GM18519 (cell line): Measurements from ENCODE around the gene COL4A2.
"Not testable (repeated sequence)": the region's sequence is repeated elsewhere in the genome, so short reads cannot be mapped to it uniquely, and the experiment has no call there.

Source experiments
- ATAC-seq: cut with Tn5 transposase; IDR thresholded peaks from one replicate; pipeline ENCODE4 v1.9.1; 2021; ENCODE audit warnings: mild to moderate bottlenecking, moderate library complexity; ENCODE audit not compliant: unreplicated experiment, low FRiP score

Gene COL4A2

DNA sequence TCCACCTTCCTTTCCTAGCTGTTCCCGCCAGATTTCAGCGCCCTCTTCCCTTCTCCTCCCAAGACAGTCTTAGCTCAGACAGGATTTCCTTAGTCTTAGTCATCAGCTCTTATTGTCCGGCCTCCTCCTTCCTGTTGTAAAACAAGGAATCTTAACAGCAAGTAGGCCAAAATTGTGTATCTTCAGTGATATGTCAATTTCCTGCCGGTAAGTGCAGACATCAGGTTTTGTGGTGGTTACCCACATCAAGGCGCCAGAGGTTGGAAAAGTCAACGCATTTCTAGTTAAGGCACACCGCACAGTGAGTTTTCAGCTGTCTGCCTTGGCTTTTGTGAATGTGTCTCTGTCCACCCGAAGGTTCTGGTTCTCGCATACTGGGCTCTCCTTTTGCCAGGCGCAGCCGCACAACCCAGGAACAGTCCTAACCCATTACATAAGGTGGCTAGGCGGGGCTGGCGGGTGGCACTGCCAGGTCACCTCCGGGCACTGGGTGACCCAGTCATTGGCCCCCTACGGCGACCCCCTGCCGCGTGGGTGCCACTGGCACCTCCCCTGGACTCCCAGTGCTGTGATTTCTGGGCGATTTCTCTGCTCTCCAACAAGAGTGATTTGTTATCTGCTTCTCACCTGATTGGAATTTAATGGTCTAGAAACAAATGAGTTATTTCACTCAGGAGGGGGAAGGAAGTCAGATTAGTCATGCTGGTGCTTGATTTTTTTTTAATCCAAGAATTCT lies 12.9 kb downstream of the COL4A2 start:
- no peak for ATAC-seq

- ATAC-seq = no peak
Observed at GRCh38 chr13:110320645-110321044, 13.6 kb downstream of the COL4A2 start.

GRCh38 chr13:110321573-110321972 lies 14.5 kb downstream of the COL4A2 start:
- not testable (repeated sequence) for ATAC-seq

GRCh38 chr13:110322126-110322827 lies 15.2 kb downstream of the COL4A2 start:
- ATAC-seq = no peak

DNA sequence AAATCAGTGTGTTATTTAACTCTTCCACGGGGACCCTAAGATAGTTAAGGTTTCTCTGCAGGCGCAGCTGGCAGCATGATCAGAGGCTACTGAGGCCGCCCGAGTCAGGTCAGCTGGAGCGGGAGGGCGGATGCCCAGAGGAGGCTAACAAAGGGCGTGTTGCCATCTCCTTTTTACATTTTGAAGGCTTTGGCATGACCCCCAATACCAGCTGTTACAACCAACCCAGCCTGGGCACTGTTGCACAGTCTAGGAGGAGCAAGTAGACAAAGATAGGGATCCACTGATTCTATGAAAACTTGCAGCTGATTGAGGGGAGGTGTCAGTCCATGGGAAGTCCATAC lies 15.7 kb downstream of the COL4A2 start:
- ATAC-seq = no peak

DNA sequence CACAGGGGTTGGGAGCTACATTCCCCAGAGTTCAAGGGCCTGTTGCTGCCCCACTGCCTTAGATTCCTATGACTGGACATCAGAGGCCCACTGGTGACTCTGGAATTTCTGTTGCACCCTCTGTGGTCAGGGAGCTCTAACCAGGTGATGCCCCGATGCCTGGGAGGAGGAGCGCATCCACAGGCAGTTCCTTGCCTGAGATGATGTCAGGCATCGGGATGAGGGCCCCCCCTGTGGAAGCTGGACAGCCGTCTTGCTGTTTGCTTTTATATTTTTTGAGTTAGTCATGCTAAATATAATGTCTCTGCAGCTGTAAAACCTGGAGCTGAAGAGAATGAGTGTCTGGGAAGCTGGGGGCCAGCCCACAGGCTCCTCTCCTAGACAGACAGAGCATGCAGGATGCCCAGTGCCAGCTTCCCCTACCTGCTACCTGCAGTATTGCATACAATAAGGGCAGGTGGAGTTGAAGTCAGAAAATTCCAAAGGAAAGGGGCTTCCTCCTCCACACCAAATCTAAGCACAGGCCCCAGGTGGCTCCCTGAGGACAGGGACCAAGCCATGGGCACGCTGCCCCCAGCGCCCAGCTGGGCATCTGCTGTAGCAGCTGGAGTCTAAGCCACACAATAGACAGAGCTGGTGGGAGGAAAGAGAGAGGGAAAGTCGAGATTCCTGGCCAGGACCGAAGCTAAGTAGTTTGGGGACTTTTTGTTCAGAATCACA lies 16.2 kb downstream of the COL4A2 start:
- no peak for ATAC-seq

DNA sequence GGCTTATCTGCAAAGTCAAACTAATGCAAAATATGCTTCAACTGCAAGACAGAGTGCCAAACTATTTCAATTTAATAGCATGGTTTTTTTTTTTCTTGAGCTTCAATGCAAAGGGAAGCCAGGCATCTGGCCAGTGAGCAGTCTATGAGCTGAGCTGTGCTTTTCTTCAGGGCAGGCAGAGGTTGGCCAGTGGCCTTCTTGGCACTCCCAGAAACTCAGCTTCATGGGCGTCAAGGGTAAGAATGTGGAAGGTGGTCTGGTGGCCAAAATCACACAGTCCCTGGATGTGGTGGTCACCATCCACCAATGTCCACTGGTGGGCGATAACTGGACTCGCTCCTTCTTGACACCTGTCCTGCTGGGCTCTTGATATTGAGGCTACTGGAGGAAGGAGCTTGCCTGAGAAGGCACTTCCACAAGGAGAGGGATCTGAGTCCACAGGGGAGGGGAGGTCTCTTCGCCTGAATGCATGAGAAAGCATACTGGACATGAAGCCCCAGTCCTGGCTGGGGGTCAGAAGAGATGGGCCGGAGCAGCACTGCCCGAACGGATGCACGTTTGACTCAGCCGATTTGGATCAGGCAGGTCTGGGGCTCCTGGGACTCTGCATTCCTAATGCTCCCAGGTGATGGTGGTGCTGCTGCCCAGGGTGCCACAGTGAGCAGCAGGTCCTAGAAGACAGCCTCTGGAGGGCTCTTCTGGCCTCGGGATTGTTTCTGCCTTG lies 17.1 kb downstream of the COL4A2 start:
- no peak for ATAC-seq

GRCh38 chr13:110326263-110326904 lies 19.3 kb downstream of the COL4A2 start:
- no peak for ATAC-seq

DNA sequence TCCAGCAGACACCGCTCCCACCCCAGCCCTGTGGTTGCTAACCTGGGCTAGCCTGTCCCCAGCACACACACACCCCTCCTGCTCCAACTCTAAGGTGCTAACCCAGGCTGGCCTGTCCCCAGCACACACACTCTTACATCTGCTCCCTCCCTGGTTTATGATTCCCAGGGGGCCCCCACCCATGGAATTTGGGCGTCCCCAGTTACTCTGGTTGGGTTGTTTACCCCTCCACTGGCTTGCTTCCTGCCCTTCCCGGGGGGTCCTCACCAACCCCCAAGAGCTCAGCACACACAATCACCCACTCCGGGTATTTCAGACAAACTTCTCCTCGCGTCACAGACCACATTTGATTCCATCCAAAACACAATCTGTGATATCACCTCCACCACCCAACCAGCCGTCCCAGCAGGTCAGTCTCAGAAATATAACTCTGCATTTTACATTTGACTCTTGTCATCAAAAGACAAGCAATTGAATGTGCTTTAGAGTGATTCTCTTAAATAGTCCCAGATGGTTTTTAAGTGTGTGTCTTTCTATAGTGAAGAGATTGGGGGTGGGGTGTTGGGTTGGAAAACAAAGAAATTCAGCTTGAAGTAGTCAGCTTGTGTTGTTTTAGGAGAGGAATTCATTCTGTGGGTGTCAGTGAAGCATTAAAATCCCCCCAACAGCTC lies 20.1 kb downstream of the COL4A2 start:
- ATAC-seq = no peak

DNA sequence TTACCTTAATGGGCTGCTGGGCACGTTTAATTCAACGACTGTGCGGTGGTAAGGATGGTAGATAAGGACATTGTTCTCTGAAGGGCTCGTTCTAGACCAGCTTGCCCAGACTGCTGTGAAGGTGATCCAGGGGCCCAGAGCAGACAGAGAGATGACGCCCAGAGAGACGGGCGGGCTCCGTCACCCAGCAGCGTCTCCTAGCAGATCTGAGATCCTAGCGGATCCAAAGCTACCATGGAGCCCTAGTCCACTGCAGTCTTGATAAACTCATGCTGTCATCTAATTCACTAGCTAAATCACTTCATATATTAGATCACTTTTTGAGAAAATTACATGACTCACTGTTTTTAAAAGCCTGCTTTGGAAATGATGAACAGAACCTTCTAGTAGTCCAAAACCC lies 21.5 kb downstream of the COL4A2 start:
- no peak for ATAC-seq

- no peak for ATAC-seq
Observed at GRCh38 chr13:110329258-110329657, 22.2 kb downstream of the COL4A2 start.

GRCh38 chr13:110329798-110330461 lies 22.8 kb downstream of the COL4A2 start:
- ATAC-seq = no peak

DNA sequence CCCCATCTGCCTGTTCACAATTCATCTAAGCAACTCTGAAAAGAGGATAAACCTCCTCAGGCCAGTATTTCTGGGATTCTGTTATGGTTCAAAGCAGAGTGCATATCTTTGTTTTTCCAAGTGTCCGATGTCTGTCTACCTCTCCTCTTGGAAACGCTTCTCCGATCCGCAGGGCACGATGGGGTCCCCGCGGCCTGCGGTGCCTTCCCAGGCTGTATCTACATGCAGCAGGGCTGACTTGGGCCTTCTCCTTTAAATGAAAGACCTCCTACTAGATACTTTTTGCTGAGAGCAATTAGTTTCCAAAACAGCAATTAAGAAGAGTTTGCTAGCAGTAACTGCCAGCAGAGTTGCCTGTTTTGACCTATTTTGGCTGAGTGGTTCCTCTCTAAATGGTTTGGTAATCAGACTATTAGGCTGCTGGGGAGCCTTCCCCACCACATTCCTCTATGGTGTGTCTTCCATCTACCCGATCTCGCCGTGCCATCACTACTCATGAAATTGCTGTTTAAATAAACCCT lies 23.5 kb downstream of the COL4A2 start:
- no peak for ATAC-seq

DNA sequence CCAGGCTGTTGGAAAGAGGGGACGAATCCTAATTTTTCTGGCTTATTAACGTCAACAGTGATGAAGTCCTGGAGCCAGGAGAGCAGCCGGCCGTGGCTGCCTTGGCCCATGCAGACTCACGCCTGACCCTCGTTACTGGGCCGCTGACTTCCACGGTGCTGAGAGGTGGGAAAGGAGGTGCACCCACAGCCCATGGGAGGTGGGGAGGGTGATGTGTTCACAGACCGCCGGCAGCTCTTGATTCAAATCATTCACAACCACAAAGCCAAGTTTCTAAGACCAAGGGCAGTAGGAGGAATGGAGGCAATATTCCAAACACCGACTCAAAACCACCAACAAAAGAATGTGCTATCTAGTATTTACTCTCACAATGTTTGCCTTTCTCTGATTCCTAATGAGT lies 24.3 kb downstream of the COL4A2 start:
- ATAC-seq = no peak

DNA sequence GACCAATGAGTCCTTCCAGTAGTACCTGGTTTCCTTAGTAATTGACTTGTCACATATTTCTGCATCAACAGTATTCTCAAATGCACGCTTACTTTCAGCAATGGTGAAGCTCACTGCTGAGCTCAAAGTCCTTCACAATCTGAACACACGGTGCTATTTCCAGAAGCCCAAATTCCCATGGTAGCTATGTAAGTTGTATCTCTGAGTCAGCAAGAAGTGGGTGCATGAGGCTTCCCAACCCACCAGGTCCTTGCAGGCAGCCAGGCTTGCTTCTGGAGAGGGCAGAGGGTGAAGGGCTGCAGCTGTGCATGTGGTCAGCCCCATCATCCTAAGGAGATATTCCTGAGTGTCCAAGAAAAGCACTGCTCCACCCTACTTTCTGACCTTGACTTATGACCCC lies 25.7 kb downstream of the COL4A2 start:
- no peak for ATAC-seq

DNA sequence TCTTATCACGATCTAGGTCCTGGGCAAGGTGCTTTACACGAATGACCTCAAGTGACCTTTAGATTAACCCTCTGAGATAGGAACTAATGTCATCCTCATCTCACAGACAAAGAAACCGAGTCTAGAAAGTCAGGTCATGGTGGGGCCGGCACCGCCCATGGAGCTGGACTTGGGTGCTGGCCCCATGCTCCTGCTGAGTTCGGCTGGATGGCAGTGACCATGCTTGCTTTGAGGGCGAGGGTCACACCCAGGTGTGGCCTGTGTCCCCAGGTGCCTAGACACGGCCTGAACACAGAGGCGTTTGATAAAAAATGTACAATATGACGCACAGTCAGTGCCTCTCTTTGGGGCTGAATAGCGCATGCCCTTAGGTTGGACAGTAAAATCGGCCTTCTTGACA lies 26.8 kb downstream of the COL4A2 start:
- ATAC-seq = no peak

DNA sequence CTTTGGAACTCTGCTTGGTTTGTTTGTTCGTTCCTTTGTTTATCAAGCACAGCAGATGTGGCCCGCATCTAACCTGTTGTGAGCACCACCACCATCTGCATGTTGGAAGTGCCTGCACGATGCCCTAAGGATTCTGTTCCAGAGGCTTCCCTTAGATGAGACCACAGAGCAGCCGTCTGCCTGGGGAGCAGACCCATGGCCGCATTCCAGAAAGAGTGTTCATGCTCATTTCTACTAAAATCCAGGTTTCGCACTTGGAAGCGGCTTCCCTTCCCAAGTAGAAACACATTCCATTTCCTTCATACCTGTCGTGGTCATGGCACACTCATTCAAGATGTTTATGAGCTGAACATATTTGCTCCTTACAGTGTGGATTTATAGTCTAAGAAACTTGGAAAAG lies 27.2 kb downstream of the COL4A2 start:
- no peak for ATAC-seq

DNA sequence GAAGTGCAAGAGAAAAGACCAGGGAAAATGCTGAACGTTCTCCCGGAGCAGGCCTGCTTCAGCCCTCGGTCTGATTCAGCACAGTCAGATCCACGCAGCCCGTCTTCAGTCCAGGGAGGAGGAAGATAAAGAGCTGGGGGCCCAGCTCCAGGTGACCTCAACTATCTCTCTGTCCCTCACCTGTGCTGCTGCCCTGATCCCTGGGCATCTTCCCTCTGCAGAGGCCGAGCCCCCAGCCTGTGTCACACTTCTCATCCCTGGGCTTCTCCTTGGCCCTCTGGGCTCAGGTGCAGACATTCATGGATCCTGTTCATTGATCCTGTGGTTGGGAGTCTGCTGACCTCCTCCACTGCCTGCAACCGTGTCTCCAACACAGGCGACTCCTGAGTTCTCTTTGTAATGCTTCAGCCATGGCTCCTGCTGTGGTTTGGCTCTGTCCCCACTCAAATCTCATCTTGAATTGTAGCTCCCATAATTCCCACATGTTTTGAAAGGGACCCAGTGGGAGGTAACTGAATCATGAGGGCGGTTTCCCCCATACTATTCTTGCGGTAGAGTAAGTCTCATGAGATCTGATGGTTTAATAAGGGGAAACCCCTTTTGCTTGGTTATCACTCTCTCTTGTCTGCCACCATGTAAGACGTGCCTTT lies 27.9 kb downstream of the COL4A2 start:
- ATAC-seq = no peak

- ATAC-seq = no peak
Observed at GRCh38 chr13:110336108-110336507, 29.0 kb downstream of the COL4A2 start.
